GM19372 (cell line): Measurements from ENCODE around the gene SLC38A10.

Experiments used
- ATAC-seq: cut with Tn5 transposase; IDR thresholded peaks from one replicate; pipeline ENCODE4 v1.9.1; 2021; ENCODE audit warnings: mild to moderate bottlenecking, low read depth, moderate library complexity; ENCODE audit not compliant: unreplicated experiment

SLC38A10 gene

GRCh38 chr17:81332118-81332834 is 37.2 kb upstream of the SLC38A10 start:
- ATAC-seq: no peak

- ATAC-seq: no peak
These were observed 36.5 kb upstream of the SLC38A10 start for GRCh38 chr17:81331527-81332043.

GRCh38 chr17:81330884-81331245 is 35.8 kb upstream of the SLC38A10 start:
- no peak for ATAC-seq

- ATAC-seq: no peak
These were observed 35.1 kb upstream of the SLC38A10 start for GRCh38 chr17:81329927-81330883.

DNA sequence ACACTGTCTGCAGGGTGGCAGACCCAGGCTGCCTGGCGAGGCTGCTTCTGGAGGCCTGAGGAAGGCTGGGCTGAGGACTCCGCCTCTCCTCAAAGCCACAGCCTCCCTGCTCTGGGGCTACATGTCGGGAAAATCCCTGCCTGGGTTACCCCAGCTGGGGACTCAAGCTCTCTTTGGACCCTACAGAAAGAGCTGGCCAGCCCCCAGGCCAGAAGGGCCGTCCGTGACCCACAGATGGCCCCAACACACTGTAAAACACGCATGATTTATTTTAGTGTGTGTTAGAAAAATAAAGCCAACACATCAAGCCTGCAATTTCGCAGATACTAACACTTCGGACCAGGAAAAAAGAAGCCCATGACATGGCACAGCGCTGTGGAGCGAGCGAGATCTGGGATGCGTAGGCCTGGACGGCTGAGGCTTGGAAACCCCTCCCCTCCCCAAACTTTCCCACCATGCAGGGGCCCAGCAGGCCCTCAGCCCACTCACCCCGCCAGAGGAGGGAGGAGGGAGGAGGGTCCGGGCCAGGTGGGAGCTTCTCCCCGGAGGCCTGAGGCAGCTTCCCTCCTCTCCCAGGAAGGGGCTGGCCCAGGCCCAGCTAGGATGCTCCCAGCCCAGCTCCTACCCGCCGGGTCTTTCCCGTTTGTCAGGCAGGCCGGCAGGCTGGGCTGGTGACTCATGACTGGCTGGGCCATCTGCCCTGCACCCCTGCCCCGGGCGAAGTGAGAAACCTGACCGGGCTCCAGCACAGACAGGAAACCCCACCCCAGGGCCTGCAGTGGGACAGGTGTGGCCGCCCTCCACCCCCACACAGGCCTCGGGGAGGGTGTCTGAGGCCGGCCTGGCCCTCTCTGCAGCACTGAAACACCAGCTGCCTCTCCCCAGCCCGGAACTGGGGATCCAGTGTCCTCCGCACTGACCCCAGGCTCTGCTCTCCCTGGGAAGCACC is 34.1 kb upstream of the SLC38A10 start:
- ATAC-seq: no peak

DNA sequence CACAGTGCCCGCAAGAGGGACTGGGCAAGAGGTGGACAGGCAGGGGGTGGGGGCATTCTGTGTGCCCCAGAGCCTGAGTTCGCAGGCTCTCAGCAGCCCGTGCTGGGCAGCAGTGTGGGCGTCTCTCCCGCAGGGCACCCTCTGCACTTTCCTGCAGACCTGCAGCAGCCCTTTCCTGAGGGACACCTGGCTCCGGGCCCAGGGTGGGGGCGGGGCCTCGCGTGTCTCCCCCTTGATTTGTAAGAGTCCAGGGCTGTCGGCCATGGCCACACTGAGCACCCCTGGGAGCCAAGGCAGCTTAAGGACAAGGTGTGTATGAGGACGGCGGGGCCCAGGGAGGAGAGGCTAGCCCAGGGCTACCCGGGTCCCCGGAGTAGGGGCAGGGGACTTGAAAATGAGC is 33.4 kb upstream of the SLC38A10 start:
- ATAC-seq: no peak

- no peak for ATAC-seq
These were observed 30.7 kb upstream of the SLC38A10 start for GRCh38 chr17:81325714-81326358.

DNA sequence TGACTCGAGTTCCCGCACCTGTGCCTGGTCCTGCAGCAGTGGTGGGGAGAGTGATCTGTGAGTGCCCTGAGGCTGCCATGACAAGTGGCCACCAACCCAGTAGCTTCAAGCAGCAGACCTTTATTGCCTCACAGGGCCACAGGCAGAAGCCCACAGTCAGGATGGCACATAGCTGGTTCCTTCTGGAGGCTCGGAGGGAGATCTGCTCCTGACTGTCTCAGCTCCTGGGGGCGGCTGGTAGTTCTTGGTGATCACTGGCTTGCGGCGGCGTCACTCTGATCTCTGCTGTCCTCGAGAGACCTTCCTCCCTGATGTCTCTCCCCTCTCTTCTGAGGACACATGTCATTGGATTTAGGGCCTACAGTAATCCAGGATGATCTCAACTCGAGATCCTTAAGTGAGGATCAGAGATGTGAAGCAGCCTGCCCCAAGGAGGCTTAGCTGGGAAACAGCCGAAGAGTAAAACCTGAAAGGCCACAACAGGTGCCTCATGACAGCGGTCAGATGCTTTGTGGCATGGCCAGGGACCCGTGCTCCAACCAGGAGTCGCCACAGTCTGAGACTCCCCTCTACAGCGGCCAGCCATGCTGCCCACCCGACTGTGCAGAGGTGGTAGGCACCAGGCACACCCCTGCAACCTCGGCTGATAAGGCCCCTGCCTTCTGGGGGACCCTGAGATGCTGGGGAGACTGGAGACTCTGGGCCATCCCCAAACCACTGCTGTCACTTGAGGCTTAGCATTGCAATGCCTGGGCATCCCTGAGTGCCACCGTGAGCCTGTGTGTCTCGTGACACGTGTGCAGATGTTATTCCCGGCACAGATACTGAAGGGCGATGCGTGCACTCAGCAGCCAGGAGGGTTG is 30.0 kb upstream of the SLC38A10 start:
- ATAC-seq: no peak

DNA sequence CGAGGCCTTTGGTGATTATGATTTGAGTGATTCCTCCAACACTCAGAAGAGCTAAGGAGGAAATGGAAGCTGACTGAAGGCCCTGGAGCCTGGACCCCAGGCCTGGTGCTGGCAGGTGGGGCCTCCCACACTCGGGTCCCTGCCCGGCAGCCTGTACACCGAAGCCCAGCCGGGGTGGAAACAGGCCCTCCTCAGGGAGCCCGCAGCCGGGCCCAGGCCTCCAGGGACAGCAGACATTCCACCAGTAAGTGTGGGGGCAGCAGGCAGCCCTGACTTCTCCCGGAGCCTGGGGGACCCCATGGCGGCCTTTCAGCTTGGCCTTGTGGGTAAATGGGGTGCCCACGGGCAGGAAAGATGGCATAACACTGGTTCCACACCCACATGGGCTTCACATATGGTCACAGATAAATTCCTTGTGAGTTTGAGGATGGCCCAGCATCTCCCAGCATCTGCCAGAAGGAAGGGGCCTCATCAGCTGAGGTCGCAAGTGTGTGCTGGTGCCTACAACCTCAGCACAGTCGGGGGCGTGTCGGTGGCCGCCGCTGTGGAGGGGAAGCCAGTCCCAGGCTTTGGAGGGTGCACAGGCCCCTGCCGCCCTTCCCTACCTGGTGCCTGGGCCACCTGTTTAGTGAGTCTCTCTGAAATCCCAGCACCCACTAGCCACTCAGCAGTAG is 29.2 kb upstream of the SLC38A10 start:
- no peak for ATAC-seq

- ATAC-seq: no peak
These were observed 28.3 kb upstream of the SLC38A10 start for GRCh38 chr17:81323411-81323868.

- ATAC-seq: no peak
These were observed 27.9 kb upstream of the SLC38A10 start for GRCh38 chr17:81323083-81323369.

DNA sequence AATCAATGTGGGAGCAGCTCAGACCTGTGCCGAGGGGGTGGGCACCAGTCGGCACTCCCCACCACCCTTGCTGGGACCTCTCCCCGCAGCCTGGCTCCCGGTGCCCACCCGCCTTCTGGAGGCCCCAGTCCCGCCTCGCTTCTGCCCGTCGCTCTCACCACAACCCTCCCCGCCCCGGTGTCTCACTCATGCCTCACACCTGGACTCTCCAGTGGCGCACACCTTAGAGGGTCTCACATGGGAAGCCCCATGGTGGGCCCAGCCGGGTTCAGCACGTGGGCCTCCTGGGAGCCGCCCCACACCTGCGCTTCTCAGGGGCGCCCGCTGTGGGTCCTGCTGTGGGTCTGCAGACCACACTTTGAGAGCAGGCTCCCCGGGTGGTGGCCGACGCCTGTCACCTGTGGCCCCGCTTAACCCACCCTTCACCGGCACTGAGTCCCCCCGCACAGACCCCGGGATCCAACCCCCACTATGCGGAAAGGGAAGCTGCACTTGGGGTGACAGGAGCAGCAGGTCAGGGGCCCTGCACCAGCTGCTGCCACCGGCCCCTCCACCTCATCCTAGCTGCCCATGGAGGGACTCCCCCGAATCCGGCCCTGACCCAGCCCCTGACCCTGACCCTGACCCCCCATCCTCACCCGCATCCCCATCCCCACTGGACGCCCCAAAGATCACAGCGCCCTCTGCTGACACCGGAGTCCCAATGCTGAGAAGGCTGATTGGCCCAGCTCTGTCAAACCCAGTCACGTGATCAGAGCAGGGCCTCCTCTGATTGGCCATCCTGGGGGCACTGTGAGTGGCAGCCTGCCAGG is 27.4 kb upstream of the SLC38A10 start:
- no peak for ATAC-seq

- no peak for ATAC-seq
These were observed 23.0 kb upstream of the SLC38A10 start for GRCh38 chr17:81317961-81318605.

GRCh38 chr17:81317530-81317821 is 22.4 kb upstream of the SLC38A10 start:
- ATAC-seq: no peak

GRCh38 chr17:81315885-81316391 is 20.8 kb upstream of the SLC38A10 start:
- no peak for ATAC-seq

GRCh38 chr17:81315129-81315884 is 20.2 kb upstream of the SLC38A10 start:
- no peak for ATAC-seq
